UCSD-AML1 (cell line): Measurements from ENCODE around the gene RPTN.

Source experiments
- DNase-seq: peaks from one replicate; lab custom pipeline; 2025; ENCODE audit not compliant: unreplicated experiment; lab: John Stamatoyannopoulos, UW

Gene RPTN

GRCh38 chr1:152112101-152112884 lies 46.7 kb downstream of the RPTN start:
- DNase-seq = no peak

GRCh38 chr1:152111515-152111968 lies 47.5 kb downstream of the RPTN start:
- no peak for DNase-seq

GRCh38 chr1:152110860-152111514 lies 48.0 kb downstream of the RPTN start:
- DNase-seq = peak; percentile 70

- DNase-seq = peak; percentile 44
These were observed 48.6 kb downstream of the RPTN start for GRCh38 chr1:152110365-152110859.

GRCh38 chr1:152109998-152110294 lies 49.1 kb downstream of the RPTN start:
- DNase-seq = no peak

- DNase-seq = no peak
These were observed 49.6 kb downstream of the RPTN start for GRCh38 chr1:152109231-152109997.

GRCh38 chr1:152108882-152109222 lies 50.2 kb downstream of the RPTN start:
- no peak for DNase-seq

GRCh38 chr1:152107984-152108881 lies 50.8 kb downstream of the RPTN start:
- peak; percentile 46 for DNase-seq

GRCh38 chr1:152107031-152107983 lies 51.7 kb downstream of the RPTN start:
- peak; percentile 46 for DNase-seq

- DNase-seq = no peak
These were observed 54.2 kb downstream of the RPTN start for GRCh38 chr1:152104854-152105253.
